Superior temporal gyrus (tissue), 1 donor: ENCODE data around the gene AGBL4.
A peak's percentile ranks its signal among the peaks of the same experiment; 100 is the strongest.

Experiments
- DNase-seq: peaks from one replicate; pipeline ENCODE4 v3.0.0-alpha.2; 2016; ENCODE audit errors: extremely low spot score

AGBL4 gene

DNA sequence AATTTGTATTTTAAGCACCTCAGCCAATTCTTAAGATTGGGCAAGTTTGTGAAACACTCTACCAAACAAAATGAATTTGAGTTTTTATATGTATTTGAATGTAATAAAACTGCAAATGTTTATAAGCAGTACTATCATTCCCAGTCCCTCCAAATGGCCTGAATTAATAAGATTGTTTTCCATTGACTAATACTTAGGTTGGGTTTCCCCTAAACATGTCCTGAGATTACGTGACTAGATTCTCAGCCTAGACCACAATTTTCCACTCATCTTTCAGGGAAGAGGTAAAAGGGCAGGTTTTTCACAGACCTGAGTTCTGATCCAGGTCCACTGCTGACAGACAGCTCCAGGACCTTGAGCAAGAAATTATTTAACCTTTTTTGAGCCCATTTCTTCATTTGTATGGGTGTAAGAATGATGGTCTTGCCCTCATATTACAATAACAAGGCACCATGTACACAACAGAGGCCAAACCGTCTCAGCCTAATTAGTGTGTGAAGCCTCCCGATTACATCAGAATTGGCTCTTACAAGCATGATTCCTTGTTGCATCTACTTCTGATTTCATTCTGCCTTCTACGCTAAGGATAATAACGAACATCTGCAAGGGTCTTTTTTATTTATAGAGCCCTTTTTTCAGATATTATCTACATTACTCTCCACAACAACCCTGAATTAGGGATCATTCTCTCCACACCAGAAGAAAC lies 1298.3 kb downstream of the AGBL4 start:
- DNase-seq: no peak

DNA sequence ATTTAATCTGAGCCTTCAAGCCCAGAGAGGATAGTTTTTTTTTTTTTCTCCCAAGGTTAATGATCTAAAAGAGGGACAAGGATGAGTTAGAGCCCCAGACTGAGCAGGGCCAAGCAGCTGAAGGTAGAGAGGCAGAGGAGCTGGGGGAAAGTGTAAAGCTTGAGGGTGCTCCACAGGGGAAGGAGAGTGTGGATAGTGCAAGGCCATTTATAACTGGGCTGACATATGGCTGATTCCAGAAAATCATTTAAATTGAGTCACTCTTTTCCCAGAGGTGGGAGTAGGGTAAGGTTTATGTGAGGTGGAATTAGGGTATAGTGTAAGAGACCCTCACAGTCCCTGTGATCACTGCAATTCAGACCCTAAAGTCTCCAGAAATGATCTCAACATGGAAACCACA lies 1302.8 kb downstream of the AGBL4 start:
- DNase-seq: no peak

DNA sequence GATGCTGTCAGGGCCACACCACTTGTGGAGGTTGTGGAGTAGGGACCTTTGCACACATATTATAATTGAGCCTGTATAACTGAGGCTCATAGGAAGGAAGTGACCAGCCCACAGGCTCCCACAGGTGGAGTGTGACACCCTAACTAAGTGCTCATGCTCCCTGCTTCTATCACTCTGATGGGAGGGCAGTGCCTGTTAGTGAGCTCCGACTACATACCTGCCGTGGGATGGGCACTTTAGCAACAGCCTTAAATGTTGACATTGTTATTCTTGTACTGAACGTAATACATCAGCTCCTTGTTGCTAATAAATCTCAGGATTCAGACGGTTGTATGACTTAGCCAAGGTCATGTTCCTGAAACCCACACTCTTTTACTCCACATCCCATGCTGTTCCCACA lies 1305.0 kb downstream of the AGBL4 start:
- no peak for DNase-seq

DNA sequence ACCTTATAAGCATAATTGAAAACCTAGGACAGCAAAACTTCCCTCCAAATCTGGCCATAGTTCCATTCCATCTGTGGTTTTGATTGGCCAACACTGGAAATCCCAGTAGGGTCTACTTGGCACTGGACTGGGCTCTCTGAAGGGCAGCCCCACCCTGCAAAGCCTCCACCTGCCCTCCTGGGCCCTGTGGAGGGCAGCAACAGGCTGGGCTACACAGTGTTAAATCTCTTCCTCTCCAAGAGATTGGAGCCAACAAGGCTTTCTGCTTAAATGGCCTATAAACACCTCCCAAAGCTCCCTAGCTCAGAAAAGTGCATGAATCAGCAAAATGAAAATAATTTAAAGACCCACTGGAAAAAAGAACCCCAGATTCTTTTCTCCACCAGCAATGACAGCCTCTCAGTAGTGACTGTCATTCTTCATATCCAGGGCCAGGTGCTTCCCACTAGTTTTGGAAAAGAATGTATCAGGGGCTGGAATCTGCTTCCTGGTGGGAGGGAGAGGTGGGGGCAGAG lies 1305.6 kb downstream of the AGBL4 start:
- DNase-seq: no peak

DNA sequence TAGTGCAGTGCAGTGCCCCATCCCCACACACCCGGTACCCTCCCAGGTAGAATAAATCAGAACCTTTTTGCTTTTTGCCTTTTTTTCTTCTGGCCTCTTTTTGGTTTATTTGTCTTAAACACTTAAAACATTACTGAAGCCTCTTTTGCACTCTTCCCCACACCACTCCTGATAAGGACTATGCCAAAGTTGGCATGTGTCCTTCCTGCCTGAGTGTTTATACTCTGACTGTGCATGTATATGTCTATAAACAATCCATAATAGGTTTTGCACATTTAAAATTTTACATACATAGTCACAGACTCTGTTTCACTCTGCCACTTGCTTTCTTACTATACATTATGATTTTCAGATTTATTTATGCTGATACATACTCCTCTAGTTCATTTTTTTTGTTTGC lies 1306.7 kb downstream of the AGBL4 start:
- no peak for DNase-seq

DNA sequence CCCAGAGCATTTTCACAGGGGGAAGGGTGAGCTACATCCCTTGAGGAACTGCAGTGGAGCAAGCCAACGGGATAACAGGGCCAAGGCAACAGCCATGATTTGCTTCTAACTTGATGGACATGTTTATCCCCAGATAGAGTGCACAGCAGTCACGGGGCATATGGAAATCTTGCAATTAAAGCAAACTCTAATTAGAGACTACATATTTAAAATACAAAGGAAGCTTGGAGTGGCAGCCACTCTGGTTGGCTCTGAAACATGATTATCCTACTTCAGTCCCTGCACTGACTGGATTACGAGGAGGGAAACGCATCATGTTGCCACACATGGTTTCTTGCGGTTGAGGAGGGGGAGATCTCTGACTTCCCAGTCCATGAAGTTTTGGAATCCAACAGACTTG lies 1307.8 kb downstream of the AGBL4 start:
- no peak for DNase-seq

DNA sequence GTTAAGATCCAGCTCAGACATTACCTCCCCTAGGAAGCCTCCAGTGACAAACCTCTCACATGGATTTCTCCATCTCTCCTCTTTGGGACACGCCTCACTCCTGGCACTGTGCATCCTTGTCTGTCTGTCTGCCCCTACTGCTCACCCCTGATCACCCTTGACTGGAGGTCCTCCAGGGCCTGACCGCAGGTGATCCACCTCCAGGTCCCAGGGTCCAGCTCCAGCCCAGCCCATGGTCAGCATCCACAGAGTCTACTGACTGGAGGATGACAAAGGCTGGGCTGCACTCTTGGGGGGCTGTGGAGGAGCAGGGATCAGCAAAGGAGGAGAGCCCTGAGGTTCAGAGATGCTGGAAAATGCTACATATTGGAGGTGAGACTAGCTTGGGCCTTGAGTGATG lies 1312.8 kb downstream of the AGBL4 start:
- DNase-seq: no peak

DNA sequence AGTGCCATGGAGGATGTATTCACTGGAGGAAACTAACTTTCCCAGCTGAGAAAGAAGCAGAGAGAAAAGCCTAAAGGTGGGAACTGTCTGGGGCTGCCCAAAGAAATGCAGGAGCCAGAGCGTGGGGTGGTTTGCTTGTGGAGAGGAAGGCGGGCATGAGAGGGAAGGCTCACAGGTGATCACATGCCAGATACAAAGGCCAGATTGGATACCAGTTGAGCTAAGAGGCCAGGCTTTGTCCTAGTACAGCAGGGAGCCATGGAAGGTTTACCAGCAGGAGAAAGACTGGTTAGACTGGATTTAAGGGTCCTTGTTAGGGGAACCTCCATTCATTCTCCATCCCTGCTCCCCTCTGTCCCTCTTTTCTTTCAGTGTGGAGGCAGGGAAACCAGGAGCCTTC lies 1313.4 kb downstream of the AGBL4 start:
- DNase-seq: no peak

DNA sequence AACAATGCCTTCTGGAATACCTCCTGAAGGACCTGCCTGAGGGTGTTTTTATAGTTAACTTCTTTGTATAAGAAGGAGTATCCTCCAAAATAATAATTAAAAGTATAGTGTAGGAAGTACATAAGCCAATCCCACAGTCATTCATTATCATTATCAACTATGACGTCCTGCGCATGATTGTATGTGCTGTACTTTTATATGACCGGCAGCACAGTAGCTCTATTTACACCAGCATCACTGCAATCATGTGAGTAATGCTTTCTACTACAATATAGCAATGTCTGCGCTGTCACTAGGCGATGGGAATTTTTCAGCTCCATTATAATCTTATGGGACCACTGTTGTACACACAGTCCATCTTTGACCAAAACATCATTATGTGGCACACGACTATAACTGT lies 1319.0 kb downstream of the AGBL4 start:
- DNase-seq: no peak

DNA sequence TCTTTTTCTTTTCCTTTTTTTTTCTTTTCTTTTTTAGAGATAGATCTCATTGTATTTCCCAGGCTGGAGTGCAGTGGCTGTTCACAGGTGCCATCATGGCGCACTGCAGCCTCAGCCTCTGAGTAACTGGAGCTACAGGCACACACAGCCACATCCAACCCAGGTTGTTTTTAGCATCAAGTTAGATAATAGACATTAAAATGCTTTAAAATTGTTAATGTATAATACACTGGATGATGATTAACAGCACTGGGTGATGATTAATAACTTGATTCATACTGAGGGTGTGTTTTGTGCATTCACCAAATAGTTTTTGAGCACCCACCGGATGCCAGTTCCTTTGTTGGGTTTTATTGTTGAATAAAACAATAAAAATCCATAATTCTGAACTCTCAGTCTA lies 1322.3 kb downstream of the AGBL4 start:
- DNase-seq: no peak

DNA sequence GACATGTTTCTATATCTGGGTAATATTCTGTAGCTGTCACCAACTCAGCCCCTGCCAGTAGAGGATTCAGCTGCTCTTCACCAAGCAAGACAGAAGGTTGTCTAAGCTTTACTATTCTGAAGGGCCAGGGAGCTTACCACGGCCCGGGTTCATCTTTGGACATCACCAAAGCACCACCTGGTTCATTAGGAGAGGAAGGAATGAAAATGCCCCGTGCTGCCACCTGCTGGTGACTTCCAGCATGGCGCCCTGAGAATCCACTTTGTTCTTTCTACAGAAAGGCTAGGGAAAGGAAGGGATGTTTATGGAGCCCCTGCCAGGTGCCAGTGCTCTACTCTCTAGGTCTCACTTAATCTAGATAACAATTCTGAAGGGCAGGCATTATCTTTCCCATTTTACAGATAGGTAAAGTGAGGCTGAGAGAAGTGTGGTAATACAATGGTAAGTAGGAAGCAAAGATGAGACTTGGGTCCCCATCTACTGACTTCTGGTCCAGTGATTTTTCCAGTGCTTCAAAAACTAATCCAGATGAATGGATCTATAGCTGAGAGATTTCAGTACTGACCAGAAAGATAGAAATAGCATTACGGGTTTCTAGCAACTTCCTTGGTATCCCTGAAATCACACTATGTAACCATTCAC lies 1326.6 kb downstream of the AGBL4 start:
- peak; percentile 87 for DNase-seq

DNA sequence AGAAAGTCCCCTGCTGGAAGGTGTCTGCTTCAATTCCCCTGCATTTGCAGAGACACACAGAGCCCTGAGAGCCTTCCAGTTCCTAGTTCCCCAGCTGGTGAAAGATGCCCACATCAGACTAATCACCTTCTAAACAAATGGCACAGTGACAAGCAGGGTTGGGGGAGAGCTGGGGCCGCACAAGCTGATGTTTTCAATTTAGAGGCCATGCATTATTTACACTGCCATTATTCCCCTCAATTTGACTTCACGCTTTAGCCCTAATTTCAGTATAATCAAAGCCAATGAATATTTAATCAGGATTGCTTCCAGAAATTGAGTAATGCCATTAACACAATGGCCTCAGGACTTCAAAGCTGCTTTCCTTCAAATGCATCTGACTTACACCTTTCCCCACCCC lies 1328.6 kb downstream of the AGBL4 start:
- no peak for DNase-seq

DNA sequence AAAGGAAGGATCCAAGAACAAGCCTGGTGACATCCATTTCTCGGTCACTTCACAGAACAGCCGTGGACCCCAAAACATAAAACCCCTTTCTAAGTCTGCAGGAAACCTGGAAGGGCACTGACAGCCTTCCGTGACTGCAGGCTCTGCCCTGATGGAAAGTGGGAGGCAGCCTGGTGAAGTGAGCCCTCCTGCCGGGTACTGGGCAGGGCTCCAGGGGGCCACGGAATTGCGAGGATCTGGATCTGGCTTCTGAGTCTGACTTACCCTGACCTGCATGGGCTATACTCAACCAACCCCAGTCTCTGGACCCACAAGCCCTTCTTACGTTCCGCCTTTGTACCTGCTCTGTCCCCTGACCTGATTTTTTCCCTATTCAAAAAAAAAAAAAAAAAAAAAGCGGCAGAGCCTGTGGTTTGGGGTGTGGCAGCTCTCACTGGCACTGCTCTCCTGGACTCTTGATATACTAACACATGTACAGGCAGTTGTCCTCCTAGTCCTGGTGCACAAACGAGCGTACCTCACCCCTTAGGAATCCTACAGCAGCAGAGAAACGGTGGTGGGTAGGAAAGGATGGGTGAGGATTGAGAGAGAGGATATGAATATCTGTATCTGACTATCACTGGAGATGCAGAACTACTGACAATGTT lies 1330.0 kb downstream of the AGBL4 start:
- DNase-seq: no peak

DNA sequence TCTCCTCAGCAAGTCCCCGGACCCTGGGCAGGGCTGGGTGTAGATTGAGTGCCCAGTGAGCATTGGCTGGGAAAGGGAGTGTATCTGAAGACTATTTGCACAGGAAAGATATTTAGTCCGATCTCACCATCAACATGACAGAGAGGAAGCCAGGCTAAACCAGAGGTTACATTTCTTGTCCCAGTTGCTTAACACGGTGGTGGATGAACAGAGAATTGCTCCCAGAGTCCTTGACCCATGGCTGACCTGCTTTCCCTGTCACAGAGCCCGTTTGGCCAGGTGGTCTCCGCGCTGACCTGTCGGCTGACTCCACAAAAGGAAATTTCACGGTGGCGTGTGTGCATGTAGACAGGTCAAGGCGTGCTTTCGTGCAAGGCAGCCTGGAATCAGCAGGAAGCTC lies 1330.6 kb downstream of the AGBL4 start:
- no peak for DNase-seq

DNA sequence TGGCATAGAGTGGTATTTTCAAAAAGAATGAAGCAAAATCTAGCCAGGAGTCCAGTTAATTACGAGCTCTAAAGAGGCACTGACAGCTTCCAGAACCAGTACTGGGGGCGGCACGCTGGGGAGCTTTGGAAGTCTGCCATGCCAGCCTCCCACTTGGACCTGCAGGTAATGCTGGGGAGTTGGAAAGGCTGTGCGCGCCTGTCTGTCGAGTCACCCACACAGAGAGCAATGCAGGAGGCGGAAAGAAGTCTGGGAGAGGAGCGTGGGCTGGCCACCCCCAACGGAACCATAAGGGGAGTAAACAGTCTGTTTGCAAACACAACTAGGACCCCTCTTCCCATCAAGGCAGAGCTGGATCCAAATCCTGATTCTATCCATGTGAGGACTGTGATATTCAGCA lies 1331.5 kb downstream of the AGBL4 start:
- DNase-seq: no peak

DNA sequence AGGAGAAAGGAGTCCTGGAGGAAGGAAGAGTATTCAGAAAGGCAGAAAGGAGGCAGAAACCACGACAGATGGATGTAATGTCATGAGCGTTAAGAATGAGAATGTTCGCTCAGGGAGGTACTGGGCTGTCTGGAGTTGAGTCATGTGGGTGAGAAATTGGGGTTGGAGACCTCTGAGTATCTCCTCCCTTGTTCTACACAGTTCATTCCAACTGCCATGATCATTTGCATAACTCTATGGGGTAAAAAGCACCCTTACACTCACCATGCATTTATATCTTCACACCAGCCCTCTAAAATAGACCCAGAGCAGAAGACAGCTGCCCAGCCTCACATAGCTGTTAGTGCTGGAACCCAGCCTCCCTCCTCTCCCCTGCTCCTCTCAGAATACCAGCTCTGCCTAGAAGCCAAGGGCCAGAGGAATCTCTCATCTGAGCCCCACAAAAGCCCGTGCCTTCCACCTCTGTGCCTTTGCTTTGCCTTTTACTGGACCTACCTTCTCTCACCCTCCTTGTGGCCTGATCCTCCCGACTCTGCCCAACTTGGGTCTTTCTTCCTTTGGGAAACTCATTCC lies 1332.2 kb downstream of the AGBL4 start:
- peak; percentile 33 for DNase-seq

DNA sequence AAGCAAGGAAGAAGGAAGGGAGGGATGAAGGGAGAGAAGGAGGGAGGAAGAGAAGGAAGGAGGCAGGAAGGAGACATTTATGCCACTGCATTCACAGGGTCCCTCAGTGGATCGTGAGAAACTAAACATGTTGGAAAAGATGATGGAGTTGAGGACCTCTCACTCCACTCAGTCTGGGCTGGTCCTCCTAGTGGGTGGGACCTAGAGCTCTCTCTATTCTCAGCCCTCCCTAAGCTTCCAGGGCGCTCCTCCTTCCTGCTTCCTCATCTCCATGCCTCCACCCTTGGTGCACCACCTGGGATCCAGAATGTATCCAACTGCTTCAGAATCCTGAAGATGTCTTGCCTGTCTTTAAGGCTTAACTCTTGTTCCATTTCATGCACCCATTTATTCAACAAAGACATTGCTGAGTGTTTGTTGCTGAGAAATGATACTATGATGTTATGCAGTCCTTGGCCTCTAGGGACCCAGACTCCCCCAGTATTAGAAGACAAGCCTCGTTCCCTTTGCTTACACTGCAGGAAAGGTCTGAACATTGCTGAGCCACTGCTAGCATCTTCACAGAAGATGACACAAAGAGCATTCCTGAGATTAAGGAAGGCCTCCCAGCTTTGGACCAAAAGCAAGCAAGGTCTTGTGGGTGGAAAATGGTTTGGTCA lies 1335.5 kb downstream of the AGBL4 start:
- no peak for DNase-seq

DNA sequence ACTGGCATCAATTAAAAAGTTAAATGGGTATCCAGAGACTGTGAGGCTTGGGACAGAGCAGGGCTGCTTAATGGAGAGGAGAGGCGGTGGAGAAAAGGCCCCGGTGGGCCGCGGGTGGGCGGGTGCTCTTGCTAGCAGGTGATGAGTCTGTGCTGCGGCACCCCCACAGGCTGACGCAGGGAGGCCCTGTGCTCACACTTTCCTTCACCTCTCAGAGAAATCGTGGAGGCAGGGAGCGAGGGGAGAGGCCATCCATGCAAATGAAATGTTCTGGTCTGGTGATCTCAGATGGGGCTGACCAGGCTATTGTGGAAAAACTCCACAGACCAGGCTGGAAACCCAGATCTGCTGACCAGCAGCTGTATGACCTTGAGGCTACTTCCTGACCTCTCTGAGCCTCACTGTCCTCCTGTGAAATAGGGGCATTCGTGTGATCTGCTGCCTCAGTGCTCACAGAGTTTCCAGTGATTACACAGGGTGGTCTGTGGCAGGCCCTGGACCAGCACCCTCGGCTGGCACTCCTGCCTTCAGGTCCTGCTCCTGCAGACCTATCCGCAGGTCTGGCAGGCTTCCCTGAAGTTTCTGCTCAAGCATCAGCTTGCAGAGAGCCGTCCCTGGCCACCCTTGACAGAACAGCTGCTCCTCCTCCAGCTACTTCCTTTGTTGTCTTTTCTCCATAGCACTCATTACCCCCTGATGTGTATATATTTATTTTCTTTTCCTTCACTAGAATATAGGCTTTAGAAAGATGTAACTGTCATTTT lies 1336.3 kb downstream of the AGBL4 start:
- DNase-seq: no peak

DNA sequence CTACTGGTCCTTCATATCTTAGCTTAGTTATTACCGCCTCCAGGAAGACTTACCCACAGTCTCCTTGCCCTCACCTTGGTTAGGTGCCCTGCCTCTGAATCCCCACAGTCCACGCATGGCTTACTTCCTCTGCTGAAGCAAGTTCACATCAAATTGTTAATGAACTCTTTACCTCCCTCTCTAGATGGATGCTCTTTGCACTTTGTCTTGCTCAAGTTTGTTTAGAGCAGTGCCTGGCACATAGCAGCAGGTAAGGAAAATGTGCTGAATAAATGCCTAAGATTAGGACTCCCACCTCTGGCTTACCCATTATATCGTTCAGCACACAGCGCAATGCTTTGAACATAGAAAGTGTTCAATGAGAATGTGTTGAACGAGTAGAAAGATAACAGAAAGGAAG lies 1337.6 kb downstream of the AGBL4 start:
- no peak for DNase-seq

DNA sequence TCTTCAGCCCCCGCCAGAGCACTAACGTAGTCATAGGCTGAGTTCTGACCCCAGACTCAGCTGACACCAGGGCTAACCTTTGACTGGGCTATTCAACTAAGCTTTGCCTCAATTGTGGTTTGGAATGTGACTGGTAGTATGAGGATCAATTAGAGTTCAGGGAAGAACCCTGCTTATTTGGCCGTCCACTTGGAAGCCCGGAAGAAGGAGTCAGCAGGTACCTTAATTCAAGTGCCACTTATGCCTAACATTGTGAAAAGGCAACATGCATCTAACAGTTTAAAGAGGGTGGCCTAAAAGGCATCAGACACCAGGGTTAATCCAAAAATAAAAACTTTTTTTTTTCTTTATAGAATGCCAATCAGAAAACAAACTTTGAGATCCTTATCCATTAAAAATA lies 1339.4 kb downstream of the AGBL4 start:
- no peak for DNase-seq

DNA sequence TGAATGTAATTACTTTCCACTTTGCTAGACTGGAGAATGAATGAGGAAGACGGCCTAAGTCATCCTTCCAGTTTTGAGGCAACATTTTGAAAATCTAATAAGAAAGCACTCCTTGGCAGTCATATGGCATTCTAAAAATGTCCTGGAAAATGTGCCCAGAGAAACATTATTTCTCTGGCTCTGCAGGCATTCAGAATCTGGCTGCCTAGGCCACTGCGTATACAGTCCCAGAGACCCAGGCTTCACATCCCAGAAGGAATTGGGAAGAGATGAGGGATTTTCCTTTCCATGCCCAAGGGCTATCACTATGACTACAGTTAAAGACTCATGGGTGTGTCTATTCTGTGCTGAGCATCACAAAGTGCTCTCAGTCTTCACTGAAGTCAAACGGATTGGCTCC lies 1339.9 kb downstream of the AGBL4 start:
- DNase-seq: peak; percentile 47
